ENCODE measurements around the gene HBS1L. TPM values are rescaled to one million over a fixed set of nuclear protein-coding genes. Genes with fewer than 3 reads are reported as not detected.

The HBS1L gene
- total RNA-seq, 1 donor: 177 TPM

- Histone ChIP-seq H3K4me1 (ENCODE audit: insufficient read depth, low read length) (no peaks in the 10 kb centered on the region), H3K27me3 (ENCODE audit: insufficient read depth, low read length) (no peaks in the 10 kb centered on the region), H3K4me3 (ENCODE audit: low read length) (no peak overlapping the region), H3K9me3 (ENCODE audit: low read depth, low read length) (no peaks in the 10 kb centered on the region)
Observed at GRCh38 chr6:134920422-134920821, 134.2 kb downstream of the HBS1L start.

- Histone ChIP-seq H3K4me1 (ENCODE audit: insufficient read depth, low read length) (no peaks in the 10 kb centered on the region), H3K4me3 (ENCODE audit: low read length) (no peak overlapping the region), H3K9me3 (ENCODE audit: low read depth, low read length) (no peaks in the 10 kb centered on the region), H3K27me3 (ENCODE audit: insufficient read depth, low read length) (no peaks in the 10 kb centered on the region)
Observed at GRCh38 chr6:134918418-134918961, 136.1 kb downstream of the HBS1L start.

DNA sequence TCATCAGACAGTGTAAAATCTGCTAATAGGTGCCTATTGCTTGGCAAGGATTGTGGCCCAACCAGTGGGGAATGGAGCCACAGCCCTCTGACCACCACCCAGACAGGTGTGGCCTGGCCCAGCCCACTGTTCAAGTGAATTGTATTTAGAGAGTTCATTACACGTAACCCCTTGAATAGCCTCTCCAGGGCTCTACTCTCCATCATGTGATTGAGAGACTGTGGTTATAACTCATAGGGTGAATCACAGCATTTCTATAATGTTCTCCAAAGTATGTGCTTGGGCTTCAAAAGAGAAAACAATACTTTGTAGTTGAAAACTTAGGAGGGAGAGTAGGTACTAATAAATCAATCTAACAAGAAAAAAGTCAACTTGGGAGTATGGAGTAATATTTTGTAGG, 143.1 kb downstream of the HBS1L start:
- Histone ChIP-seq H3K4me3 (ENCODE audit: low read length) (no peak overlapping the region), H3K4me1 (ENCODE audit: insufficient read depth, low read length) (no peaks in the 10 kb centered on the region), H3K27me3 (ENCODE audit: insufficient read depth, low read length) (no peaks in the 10 kb centered on the region), H3K9me3 (ENCODE audit: low read depth, low read length) (no peaks in the 10 kb centered on the region)

DNA sequence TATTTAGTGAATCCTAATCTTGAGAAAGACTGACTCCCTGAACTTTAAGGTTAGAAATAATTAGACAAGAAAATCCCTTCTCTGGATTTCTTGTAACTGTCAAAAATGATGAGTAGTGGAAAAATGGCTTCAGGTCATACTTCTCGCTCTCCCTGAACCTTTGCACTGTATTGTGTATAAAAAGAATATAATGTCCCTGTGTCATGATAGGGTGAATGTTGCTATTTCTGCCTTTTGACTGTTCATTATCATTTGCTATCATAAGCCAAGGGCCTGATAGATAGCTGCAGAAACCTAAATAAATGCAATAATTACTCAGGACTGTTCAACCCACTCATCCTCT, 144.1 kb downstream of the HBS1L start:
- no peaks in the 10 kb centered on the region for H3K9me3 ChIP-seq (ENCODE audit: low read depth, low read length)
- H3K27me3 ChIP-seq (ENCODE audit: insufficient read depth, low read length): no peaks in the 10 kb centered on the region
- no peak overlapping the region for H3K4me3 ChIP-seq (ENCODE audit: low read length)
- H3K4me1 ChIP-seq (ENCODE audit: insufficient read depth, low read length): no peaks in the 10 kb centered on the region

Other genes starting within 250 kb of the HBS1L start
- gene ALDH8A1, start 104.7 kb downstream of the HBS1L start, total RNA-seq: 1.5 TPM
- 4.8 TPM for gene MYB, start 126.5 kb upstream of the HBS1L start, total RNA-seq

All from mononuclear cell (primary cell).